ENCODE data around the gene TRIM54. TPM values are rescaled to one million over a fixed set of nuclear protein-coding genes. Genes with fewer than 3 reads are reported as not detected.

The TRIM54 gene
- total and polyA plus RNA-seq, 2 of the 8 experiments (the other 6 are each of a cell fraction or from before 2014, with no cell fraction given), result 3.9 to 5.8 TPM

DNA sequence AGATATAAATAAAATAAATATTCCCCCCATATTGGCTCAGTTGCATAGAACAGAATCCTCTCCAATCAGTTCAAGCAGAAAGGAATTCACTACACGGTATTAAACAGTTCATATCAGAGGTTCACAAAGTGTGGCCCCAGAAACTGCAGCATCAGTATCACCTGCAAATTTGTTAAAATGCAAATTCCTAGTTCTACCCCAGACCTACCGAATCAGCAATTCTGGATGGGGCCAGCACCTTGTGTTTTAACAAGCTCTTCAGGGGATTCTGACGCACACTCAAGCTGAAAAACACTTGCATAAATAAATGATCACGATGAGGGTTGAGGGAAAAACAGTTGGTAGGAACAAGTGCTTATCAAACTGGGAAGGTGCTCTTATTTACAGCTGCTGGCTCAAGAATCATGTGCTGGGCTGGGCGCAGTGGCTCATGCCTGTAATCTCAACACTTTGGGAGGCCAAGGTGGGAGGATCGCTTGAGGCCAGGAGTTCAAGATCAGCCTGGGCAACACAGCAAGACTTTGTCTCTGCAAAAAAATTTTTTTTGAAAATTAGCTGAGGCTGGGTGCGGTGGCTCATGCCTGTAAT is 68.0 kb downstream of the TRIM54 start:
- H3K4me3 ChIP-seq (ENCODE audit: extremely low read depth in 1 of 4, insufficient read depth in 2 of 4, low read depth in 3 of 4, low read length in 4 of 4), result no peak overlapping the region
- H3K36me3 ChIP-seq (ENCODE audit: control insufficient read depth in 2 of 4, insufficient read depth in 4 of 4, low read length in 3 of 4), result peaks cover 0 to 5% (median 3%) of the 10 kb centered on the region in 4 experiments; a peak in 3 of 8 replicates
- no peak overlapping the region for H3K4ac ChIP-seq (replicated peaks; ENCODE audit: insufficient read length, low read depth, low read length)
- no peak overlapping the region for H3K56ac ChIP-seq (replicated peaks; ENCODE audit: insufficient read length, low read depth, low read length)
- no peak for FAIRE-seq
- no peak overlapping the region for H3K27ac ChIP-seq (ENCODE audit: low read depth, low read length)
- H4K91ac ChIP-seq (replicated peaks; ENCODE audit: insufficient read length, low read length), result no peak overlapping the region
- ChIA-PET CTCF (ENCODE audit: partially characterized antibody) (interaction anchor here (0.9 to 2.5 kb wide), 10 partner anchors 10 to 1510 kb away, joined by 3 to 8 read pairs (median 4); partner anchors contain the start of gene EIF2B4), POLR2A (ENCODE audit: partially characterized antibody) (interaction anchor here (0.8 to 9.5 kb wide), 8 partner anchors 10 to 227 kb away, joined by 4 to 135 read pairs (median 8); partner anchors contain the start of genes EIF2B4, MPV17 and SNX17)
- no peaks in the 10 kb centered on the region for H3K27me3 ChIP-seq (replicated peaks in 1 of 4; ENCODE audit: control insufficient read depth in 3 of 4, extremely low read depth in 1 of 4, insufficient read depth in 3 of 4, low read length in 3 of 4)
- H3K23me2 ChIP-seq (ENCODE audit: low read depth, low read length), result no peaks in the 10 kb centered on the region
- H3K9me3 ChIP-seq (ENCODE audit: insufficient read depth in 2 of 2, low read depth in 1 of 2, low read length in 1 of 2), result no peaks in the 10 kb centered on the region
- H2BK120ac ChIP-seq (replicated peaks; ENCODE audit: low read depth, low read length), result no peak overlapping the region
- H2BK20ac ChIP-seq (ENCODE audit: low read length), result no peak overlapping the region
- DNase-seq (ENCODE audit: low read depth in 1 of 2, low spot score in 2 of 2), result no peak
- no peak overlapping the region for H2BK15ac ChIP-seq (ENCODE audit: low read length)
- H3K4me2 ChIP-seq (ENCODE audit: insufficient read depth in 1 of 2, low read depth in 2 of 2, low read length in 2 of 2), result no peak overlapping the region
- H2BK5ac ChIP-seq (ENCODE audit: low read depth, low read length), result no peak overlapping the region
- H3K79me2 ChIP-seq (ENCODE audit: control insufficient read depth in 1 of 2, insufficient read depth in 2 of 2, low read length in 2 of 2), result peaks cover 15 to 94% of the 10 kb centered on the region in 2 experiments
- peaks cover 3 to 8% of the 10 kb centered on the region in 2 experiments for H4K20me1 ChIP-seq (replicated peaks in 1 of 2; ENCODE audit: control insufficient read depth in 1 of 2, insufficient read depth in 2 of 2, low read length in 2 of 2)
- H3K9ac ChIP-seq (replicated peaks in 1 of 4; ENCODE audit: extremely low read depth in 1 of 4, low read depth in 3 of 4, low read length in 3 of 4), result no peak overlapping the region
- H3K18ac ChIP-seq (ENCODE audit: extremely low read depth, low read length), result no peak overlapping the region
- 94% methylated on average over 7 of the region's 7 CpGs; no CpG with 5 or more reads in 1 of the 2 experiments for WGBS, 2 experiments (ENCODE audit: extremely low coverage in 1 of 2, insufficient coverage in 1 of 2, insufficient read length in 1 of 2, insufficient replicate concordance in 2 of 2, low coverage in 1 of 2, low lambda C conversion rate in 2 of 2, missing lambda C conversion rate in 1 of 2)
- TF ChIP-seq SAP30 (IDR thresholded peaks at IDR 0.05; ENCODE audit: insufficient read depth, insufficient replicate concordance, low read length), result no peak
- no peak for TF ChIP-seq CEBPB (IDR thresholded peaks at IDR 0.05; ENCODE audit: low read depth, low read length)
- no peak for TF ChIP-seq HDAC2 (IDR thresholded peaks at IDR 0.05; ENCODE audit: borderline replicate concordance in 1 of 2, low read depth in 2 of 2, low read length in 2 of 2)
- TF ChIP-seq SUZ12 (IDR thresholded peaks at IDR 0.05; ENCODE audit: low read length), result no peak
- no peak for TF ChIP-seq SIN3A (conservative IDR thresholded peaks at IDR 0.05 in 1 of 2, IDR thresholded peaks at IDR 0.05 in 1 of 2; ENCODE audit: low read depth in 1 of 2, low read length in 2 of 2)
- no peak for TF ChIP-seq KDM1A (IDR thresholded peaks at IDR 0.05; ENCODE audit: borderline replicate concordance, low read length)
- TF ChIP-seq SP2 (IDR thresholded peaks at IDR 0.05; ENCODE audit: low read length), result no peak
- no peak for TF ChIP-seq CHD1 (IDR thresholded peaks at IDR 0.05; ENCODE audit: low read depth, low read length)
- no peak for TF ChIP-seq GABPA (IDR thresholded peaks at IDR 0.05; ENCODE audit: borderline replicate concordance, insufficient read depth, low read length)
- no peak overlapping the region for H2BK12ac ChIP-seq (ENCODE audit: low read depth, low read length)
- H3K14ac ChIP-seq (ENCODE audit: insufficient read length), result no peak overlapping the region
- H3K79me1 ChIP-seq (ENCODE audit: low read depth, low read length), result no peaks in the 10 kb centered on the region; the same call in 1 of the 2 replicates
- H4K5ac ChIP-seq (ENCODE audit: insufficient read length, low read depth, low read length), result no peak overlapping the region
- H4K8ac ChIP-seq (ENCODE audit: extremely low read depth, insufficient read depth, low read length), result no peak overlapping the region
- H2AK5ac ChIP-seq (ENCODE audit: low read depth, low read length), result no peak overlapping the region
- H3K4me1 ChIP-seq (replicated peaks in 1 of 4; ENCODE audit: control insufficient read depth in 3 of 4, insufficient read depth in 4 of 4, low read length in 3 of 4), result peaks cover 0 to 6% (median 2%) of the 10 kb centered on the region in 4 experiments; a peak in 3 of 7 replicates
- no peak overlapping the region for H2AFZ ChIP-seq (ENCODE audit: low read length)
- no peak overlapping the region for H3K23ac ChIP-seq (ENCODE audit: insufficient read length)

Measured in H1 (cell line).